HG03039 (cell line): ENCODE measurements around the gene STXBP2.

Source experiments
- ATAC-seq: cut with Tn5 transposase; IDR thresholded peaks from one replicate; pipeline ENCODE4 v1.9.1; 2021; ENCODE audit warnings: mild to moderate bottlenecking, moderate library complexity; ENCODE audit not compliant: unreplicated experiment

Gene STXBP2

DNA sequence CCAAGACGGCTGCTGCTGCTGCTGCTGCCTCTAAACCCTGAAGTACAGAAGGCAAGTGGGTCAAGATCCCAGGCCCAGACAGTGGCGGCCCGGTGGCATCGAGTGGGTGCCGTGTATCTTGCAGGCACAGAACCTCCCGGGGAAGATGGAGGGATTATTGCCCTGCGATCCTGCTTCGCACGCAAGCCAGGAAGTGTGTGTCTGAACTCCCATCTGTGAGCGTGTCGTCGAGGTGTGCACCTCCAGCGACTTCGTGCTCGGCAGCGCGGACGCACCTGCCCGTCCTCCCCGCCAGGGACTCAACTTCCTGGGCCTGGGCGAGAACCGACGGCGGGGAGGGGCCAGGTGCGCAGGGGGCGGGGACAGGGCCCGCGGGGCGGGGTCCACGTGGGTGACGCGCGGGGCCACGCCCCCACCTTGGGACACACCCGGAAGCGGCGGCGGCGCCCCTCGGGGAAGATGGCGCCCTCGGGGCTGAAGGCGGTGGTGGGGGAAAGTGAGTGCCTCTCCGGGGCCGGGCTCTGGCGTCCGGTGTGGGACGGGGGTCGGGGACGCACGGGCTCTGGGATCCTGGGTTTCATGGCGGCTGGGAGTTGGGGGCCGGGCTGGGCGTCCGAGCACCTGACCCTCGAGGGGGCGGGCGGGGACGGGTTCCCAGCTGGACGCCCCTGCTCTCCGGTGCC, at the start of gene STXBP2:
TSS of gene STXBP2 (plus strand) at position 420 of the 683 bp plus-strand sequence. CDS start at position 460, 40 bp downstream.
- ATAC-seq, result peak; percentile 71

DNA sequence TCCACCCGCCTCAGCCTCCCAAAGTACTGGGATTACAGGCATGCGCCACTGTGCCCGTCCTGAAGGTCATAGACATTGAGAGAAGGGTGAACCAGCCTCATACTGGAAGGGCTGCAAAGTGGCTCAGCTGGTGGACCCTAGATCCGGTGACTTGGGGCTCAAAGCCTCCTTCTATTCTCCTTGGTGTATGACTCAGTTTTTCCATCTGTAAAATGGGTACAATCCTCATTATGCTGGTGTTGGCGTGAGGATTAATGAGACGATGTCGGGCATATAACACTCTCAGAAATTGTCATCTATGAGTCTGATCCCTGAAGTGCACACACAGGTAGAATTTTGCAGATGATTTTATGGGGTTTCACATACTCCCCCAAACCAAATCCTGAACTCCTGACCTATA, 47.1 kb upstream of the STXBP2 start:
- ATAC-seq, result no peak

GRCh38 chr19:7590256-7590655, 46.7 kb upstream of the STXBP2 start:
- ATAC-seq, result no peak

GRCh38 chr19:7595466-7596133, 41.3 kb upstream of the STXBP2 start, which contains the start of gene CAMSAP3:
Gene CAMSAP3 (plus strand): TSS chr19:7595863. CDS start chr19:7596003, 140 bp downstream.
- ATAC-seq, result no peak

- no peak for ATAC-seq
Observed at GRCh38 chr19:7596211-7596937, 40.5 kb upstream of the STXBP2 start.

GRCh38 chr19:7597689-7598088, 39.2 kb upstream of the STXBP2 start:
- ATAC-seq, result no peak

DNA sequence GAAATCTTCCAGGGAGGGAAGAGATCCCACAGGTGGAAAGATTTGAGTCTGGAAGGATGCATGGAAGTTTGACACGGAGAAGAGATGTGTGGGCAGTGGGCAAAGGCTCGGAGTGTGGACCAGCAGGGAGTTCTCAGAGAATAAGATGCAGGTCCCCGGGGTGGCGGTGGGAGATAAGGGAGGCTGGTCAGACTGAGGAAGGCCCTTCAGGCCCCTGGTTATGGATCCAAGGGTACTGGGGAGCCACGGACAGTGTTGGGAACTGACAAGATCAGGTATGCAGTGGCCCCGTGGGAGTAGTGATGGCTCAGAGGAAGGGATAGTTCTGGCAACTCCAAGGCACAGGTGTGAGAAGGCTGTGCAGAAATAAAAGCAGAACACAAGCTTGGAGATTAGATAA, 38.7 kb upstream of the STXBP2 start:
- no peak for ATAC-seq

DNA sequence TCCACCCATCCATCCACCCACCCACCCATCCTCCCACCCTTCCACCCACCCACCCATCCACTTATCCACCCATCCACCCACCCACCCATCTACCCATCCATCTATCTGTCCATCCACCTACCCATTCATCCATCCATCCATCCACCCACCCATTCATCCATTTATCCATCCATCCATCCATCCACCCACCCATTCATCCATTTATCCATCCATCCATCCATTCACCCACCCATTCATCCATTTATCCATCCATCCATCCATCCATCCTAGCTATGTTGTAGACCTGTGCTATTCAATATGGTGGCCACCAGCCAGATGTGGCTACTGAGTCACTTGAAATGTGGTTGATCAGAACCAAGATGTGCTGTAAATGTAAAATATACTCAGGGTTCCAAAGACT, 36.2 kb upstream of the STXBP2 start:
- no peak for ATAC-seq

DNA sequence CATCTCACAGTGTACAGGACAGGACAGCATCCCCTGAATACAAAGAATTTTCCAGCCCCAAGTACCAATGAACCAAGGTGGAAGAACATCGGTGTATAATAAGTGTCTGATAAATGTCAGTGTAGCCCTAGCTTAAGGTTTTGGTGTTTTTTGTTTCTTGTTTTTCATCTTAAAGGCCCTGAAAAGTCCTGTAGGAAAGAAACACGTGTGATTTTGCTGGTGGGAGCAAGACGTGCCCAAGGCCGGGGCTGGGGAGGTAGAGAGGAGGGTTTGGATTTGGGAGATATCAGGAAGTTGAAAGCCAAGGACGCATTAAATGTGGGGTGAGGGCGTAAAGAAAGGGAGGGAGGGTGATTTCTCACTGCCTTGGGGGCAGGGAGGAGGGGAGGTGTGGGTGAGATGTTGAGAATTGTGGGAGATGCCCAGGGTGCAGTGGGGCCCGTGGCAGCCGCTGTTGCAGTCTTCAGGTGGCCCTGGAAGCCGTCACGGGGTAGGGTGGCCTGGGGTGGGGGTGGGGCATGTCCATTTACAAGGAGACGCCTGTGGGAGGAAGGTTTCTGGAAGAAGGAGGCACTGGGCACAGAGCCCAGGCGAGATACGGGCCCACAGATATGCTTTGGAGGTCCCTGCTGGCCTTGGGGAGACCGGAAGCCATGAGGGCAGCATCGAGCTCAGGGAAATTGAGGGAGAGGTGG, 34.5 kb upstream of the STXBP2 start:
- ATAC-seq, result no peak

- no peak for ATAC-seq
Observed at GRCh38 chr19:7602935-7603497, 33.9 kb upstream of the STXBP2 start.

DNA sequence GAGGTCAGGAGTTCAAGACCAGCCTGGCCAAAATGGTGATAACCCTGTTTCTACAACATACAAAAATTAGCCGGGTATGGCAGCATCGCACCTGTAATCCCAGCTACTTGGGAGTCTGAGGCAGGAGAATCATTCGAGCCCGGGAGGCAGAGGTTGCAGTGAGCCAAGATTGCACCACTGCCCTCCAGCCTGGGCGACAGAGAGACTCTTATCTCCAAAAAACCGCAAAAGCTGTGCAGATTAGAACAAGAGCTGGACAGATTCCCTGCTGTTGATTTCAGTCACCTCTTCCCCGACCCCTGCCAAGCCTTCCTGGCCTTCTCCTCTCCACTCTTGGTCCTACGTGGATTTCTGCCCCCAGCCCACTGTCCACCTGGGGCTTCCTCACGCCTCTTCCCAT, 33.0 kb upstream of the STXBP2 start:
- ATAC-seq, result no peak

DNA sequence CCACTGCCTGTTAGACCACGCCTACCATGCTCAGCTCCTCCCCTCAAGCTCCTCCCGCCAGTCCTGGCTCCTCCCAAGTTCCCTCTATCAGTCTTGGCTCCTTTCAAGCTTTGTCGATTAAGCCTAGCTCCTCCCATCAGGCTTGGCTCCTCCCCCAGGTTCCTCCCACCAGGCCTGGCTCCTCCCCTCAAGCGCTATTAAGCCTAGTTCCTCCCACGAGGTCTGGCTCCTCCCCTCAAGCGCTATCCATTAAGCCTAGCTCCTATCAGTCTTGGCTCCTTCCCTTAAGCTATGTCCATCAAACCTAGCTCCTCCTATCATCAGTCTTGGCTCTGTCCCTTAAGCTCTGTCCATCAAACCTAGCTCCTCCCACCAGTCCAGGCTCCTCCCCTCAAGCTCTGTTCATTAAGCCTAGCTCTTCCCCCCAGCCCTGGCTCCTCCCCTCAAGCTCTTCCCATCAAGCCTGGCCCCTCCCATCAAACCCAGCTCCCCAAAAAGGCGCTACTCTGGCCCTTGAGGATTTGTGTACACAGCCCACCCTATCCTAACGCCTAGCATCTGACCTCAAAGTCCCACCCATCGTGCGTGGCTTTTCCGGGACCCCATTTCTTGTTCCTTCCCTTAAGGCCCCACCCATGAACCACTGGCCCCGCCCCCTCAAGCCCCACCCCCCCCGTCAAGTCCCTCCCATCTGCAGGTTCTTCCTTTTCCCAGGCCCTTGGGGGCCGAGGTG, 31.3 kb upstream of the STXBP2 start:
- no peak for ATAC-seq

DNA sequence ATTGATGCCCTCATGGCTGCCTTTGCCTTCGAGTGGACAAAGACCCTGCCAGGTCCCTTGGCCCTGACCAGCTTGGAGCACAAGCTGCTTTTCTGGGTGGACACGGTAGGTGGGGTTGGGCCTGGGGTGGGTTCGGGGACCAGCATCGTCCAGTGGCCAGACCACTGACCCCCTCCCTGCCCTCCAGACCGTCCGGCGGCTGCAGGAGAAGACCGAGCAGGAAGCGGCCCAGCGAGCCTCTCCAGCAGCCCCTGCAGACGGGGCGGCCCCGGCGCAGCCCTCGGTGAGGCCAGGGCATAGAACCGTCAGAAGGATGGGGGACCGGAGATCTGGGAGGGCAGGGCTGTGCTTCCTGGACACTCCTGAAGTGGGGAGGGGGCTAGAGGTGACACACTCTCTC, 30.6 kb upstream of the STXBP2 start:
- no peak for ATAC-seq

- no peak for ATAC-seq
Observed at GRCh38 chr19:7607212-7607873, 29.6 kb upstream of the STXBP2 start.

DNA sequence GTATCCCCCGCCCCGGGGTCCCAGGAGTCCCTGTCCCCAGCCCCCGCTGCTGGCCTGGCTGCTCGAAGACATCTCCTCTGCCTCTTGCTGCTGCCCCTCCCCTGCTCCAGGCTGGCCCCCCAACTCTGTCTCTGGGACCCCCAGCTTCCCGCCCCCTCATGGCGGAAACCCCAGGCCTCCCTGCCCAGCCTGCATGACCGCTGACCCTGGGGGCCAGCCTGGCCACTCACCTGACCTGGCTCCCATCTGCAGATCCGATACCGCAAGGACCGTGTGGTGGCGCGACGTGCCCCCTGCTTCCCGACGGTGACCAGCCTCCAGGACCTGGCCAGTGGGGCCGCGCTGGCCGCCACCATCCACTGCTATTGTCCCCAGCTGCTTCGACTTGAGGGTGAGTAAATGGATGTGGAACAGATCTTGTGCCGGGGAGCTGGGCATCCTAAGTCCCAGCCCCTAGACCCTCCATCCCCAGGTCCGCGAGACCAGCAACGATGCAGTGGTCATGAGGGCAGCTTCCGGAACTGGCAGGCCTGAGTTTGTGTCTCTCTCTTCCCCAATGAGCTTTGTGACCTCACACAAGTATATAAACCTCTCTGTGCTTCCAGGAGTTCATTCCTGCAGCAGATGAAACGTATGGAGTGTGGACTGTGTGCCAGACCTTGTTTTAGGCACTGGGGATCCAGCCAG, 28.9 kb upstream of the STXBP2 start:
- no peak for ATAC-seq

DNA sequence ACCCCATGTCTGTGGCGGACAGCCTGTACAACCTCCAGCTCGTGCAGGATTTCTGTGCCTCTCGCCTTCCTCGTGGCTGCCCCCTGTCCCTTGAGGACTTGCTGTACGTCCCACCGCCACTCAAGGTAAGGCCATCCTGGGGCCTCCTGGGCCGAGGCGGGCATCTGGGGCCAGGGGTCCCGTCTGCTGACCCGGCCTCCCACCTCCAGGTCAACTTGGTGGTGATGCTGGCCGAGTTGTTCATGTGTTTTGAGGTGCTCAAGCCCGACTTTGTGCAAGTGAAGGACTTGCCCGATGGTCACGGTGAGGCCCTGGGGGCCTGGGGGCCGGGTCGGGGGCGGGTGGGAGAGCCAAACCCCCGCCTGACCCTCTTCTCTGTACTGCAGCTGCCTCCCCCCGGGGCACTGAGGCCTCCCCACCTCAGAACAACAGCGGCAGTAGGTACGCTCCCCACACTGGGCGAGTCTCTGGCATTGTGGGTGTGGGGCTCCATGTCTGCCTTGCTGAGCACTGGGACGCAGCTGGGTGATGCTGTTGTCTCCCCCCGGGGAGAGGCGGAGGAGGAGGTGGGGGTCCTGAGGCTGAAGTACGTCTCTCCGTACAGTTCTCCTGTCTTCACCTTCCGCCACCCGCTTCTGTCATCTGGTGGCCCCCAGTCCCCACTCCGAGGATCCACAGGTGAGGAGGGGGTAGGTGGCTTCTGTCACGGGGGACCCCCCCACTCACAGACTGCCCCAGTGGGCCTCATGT, 26.2 kb upstream of the STXBP2 start:
- no peak for ATAC-seq

GRCh38 chr19:7611541-7612279, 25.2 kb upstream of the STXBP2 start:
- no peak for ATAC-seq
